H1 (cell line): ENCODE results near the gene DACT3. TPM values are rescaled to one million over a fixed set of nuclear protein-coding genes. Genes with fewer than 3 reads are reported as not detected.

Experiments used
- CTCF ChIA-PET: fragments of 300-600 bp; sonication (Branson Sonifier 250); formaldehyde crosslinking; loops from one replicate; lab custom pipeline; 2021; ENCODE audit not compliant: partially characterized antibody; lab: Charles Lee
- POLR2A ChIA-PET: fragments of 300-600 bp; sonication (Branson Sonifier 250); formaldehyde crosslinking; loops from one replicate; lab custom pipeline; 2021; ENCODE audit warnings: inconsistent platforms; ENCODE audit not compliant: partially characterized antibody; lab: Charles Lee
- DNase-seq, 2 experiments: peaks; one replicate each; pipeline versions ENCODE4 v3.0.0 to v3.0.0-alpha.2; 2010 to 2022; ENCODE audit warnings: low spot score in 2 of 2, low read depth in 1 of 2, mixed read lengths in 1 of 2
- FAIRE-seq: peaks from 2 replicates; lab custom pipeline; 2011; peaks lifted over from hg19 to GRCh38; lab: Jason Lieb, UNC
- H2AFZ ChIP-seq: 2 replicates; pipeline ENCODE4 v1.8.1; 2012; ENCODE audit warnings: low read length, inconsistent platforms
- H2AK5ac ChIP-seq: 2 replicates; pipeline ENCODE4 v1.6.1; 2013; ENCODE audit warnings: low read depth, low read length
- H2BK120ac ChIP-seq: replicated peaks from 2 replicates; pipeline ENCODE3; 2013; ENCODE audit warnings: low read depth, low read length, inconsistent platforms
- H2BK12ac ChIP-seq: 2 replicates; pipeline ENCODE4 v1.6.1; 2013; ENCODE audit warnings: low read depth, low read length
- H2BK15ac ChIP-seq: 2 replicates; pipeline ENCODE4 v1.6.1; 2013; ENCODE audit warnings: low read length
- H2BK20ac ChIP-seq: 2 replicates; pipeline ENCODE4 v1.6.1; 2013; ENCODE audit warnings: low read length
- H2BK5ac ChIP-seq: 2 replicates; pipeline ENCODE4 v1.6.1; 2013; ENCODE audit warnings: low read depth, low read length
- H3K14ac ChIP-seq: 2 replicates; pipeline ENCODE4 v1.6.1; 2013; ENCODE audit warnings: inconsistent platforms; ENCODE audit not compliant: insufficient read length
- H3K18ac ChIP-seq: 2 replicates; pipeline ENCODE4 v1.6.1; 2013; ENCODE audit warnings: low read length; ENCODE audit errors: extremely low read depth
- H3K23ac ChIP-seq: 2 replicates; pipeline ENCODE4 v1.6.1; 2013; ENCODE audit warnings: inconsistent platforms; ENCODE audit not compliant: insufficient read length
- H3K23me2 ChIP-seq: 2 replicates; pipeline ENCODE4 v1.6.1; 2013; ENCODE audit warnings: low read depth, low read length
- H3K27ac ChIP-seq: 2 replicates; pipeline ENCODE4 v1.6.1; 2011; ENCODE audit warnings: low read depth, low read length, inconsistent platforms
- H3K27me3 ChIP-seq, 4 experiments: replicated peaks in 1 of 4; 1 replicate in 1 of 4; 2 replicates in 3 of 4; pipeline versions ENCODE4 v1.6.1 to v1.8.1; 2011 to 2013; ENCODE audit warnings: low read length in 3 of 4, mild to moderate bottlenecking in 3 of 4, inconsistent platforms in 2 of 4, mixed read lengths in 2 of 4, moderate library complexity in 1 of 4; ENCODE audit not compliant: control insufficient read depth in 3 of 4, insufficient read depth in 3 of 4; ENCODE audit errors: extremely low read depth in 1 of 4
- H3K36me3 ChIP-seq, 4 experiments: 2 replicates each; pipeline versions ENCODE4 v1.6.1 to v1.8.1; 2011 to 2013; ENCODE audit warnings: mild to moderate bottlenecking in 4 of 4, low read length in 3 of 4, moderate library complexity in 2 of 4, control low read depth in 1 of 4, inconsistent platforms in 1 of 4; ENCODE audit not compliant: insufficient read depth in 4 of 4, control insufficient read depth in 2 of 4
- H3K4ac ChIP-seq: replicated peaks from 2 replicates; pipeline ENCODE3; 2013; ENCODE audit warnings: low read length, low read depth, mixed read lengths, inconsistent platforms; ENCODE audit not compliant: insufficient read length
- H3K4me1 ChIP-seq, 4 experiments: replicated peaks in 1 of 4; 1 replicate in 1 of 4; 2 replicates in 3 of 4; pipeline versions ENCODE4 v1.6.1 to v1.8.1; 2011 to 2013; ENCODE audit warnings: low read length in 3 of 4, inconsistent platforms in 2 of 4, mixed read lengths in 1 of 4; ENCODE audit not compliant: insufficient read depth in 4 of 4, control insufficient read depth in 3 of 4
- H3K4me2 ChIP-seq, 2 experiments: 2 replicates each; pipeline versions ENCODE4 v1.6.1 to v1.8.1; 2011 to 2013; ENCODE audit warnings: low read depth in 2 of 2, low read length in 2 of 2, control low read depth in 1 of 2, inconsistent platforms in 1 of 2, mild to moderate bottlenecking in 1 of 2; ENCODE audit not compliant: insufficient read depth in 1 of 2
- H3K4me3 ChIP-seq, 4 experiments: fragments of 200-600, 300-600 bp in 1 of 4; sonication (generic), shearing (Covaris generic), sonication (Bioruptor Twin) in 1 of 4; 2 replicates each; pipeline versions ENCODE4 v1.5.1 to v1.8.1; 2011 to 2016; ENCODE audit warnings: low read length in 4 of 4, low read depth in 3 of 4, control low read depth in 2 of 4, inconsistent platforms in 2 of 4, mild to moderate bottlenecking in 2 of 4, mixed read lengths in 1 of 4, moderate library complexity in 1 of 4; ENCODE audit not compliant: insufficient read depth in 2 of 4; ENCODE audit errors: extremely low read depth in 1 of 4
- H3K56ac ChIP-seq: replicated peaks from 2 replicates; pipeline ENCODE3; 2013; ENCODE audit warnings: low read depth, mild to moderate bottlenecking, mixed read lengths, low read length, inconsistent platforms; ENCODE audit not compliant: insufficient read length
- H3K79me1 ChIP-seq: 2 replicates; pipeline ENCODE4 v1.6.1; 2013; ENCODE audit warnings: low read depth, low read length, control low read depth
- H3K79me2 ChIP-seq, 2 experiments: 2 replicates each; pipeline versions ENCODE4 v1.6.1 to v1.8.1; 2012 to 2013; ENCODE audit warnings: low read length in 2 of 2, mild to moderate bottlenecking in 2 of 2, inconsistent platforms in 1 of 2; ENCODE audit not compliant: insufficient read depth in 2 of 2, control insufficient read depth in 1 of 2
- H3K9ac ChIP-seq, 4 experiments: replicated peaks in 1 of 4; 1 replicate in 1 of 4; 2 replicates in 3 of 4; pipeline versions ENCODE4 v1.6.1 to v1.8.1; 2011 to 2013; ENCODE audit warnings: low read depth in 3 of 4, low read length in 3 of 4, control low read depth in 2 of 4, mild to moderate bottlenecking in 2 of 4, moderate library complexity in 2 of 4, inconsistent platforms in 1 of 4; ENCODE audit errors: extremely low read depth in 1 of 4
- H3K9me3 ChIP-seq, 2 experiments: 2 replicates each; pipeline versions ENCODE4 v1.6.1 to v1.8.1; 2012 to 2013; ENCODE audit warnings: mild to moderate bottlenecking in 2 of 2, moderate library complexity in 2 of 2, control low read depth in 1 of 2, inconsistent platforms in 1 of 2, low read depth in 1 of 2, low read length in 1 of 2, mixed read lengths in 1 of 2; ENCODE audit not compliant: insufficient read depth in 2 of 2
- H4K20me1 ChIP-seq, 2 experiments: replicated peaks in 1 of 2; 2 replicates each; pipeline versions ENCODE3 to v1.8.1; 2011 to 2013; ENCODE audit warnings: inconsistent platforms in 2 of 2, low read length in 2 of 2, mild to moderate bottlenecking in 1 of 2; ENCODE audit not compliant: insufficient read depth in 2 of 2, control insufficient read depth in 1 of 2
- H4K5ac ChIP-seq: 2 replicates; pipeline ENCODE4 v1.6.1; 2013; ENCODE audit warnings: low read length, low read depth, mixed read lengths, inconsistent platforms; ENCODE audit not compliant: insufficient read length
- H4K8ac ChIP-seq: 2 replicates; pipeline ENCODE4 v1.8.0; 2013; ENCODE audit warnings: mild to moderate bottlenecking, moderate library complexity, low read length, inconsistent platforms; ENCODE audit not compliant: insufficient read depth; ENCODE audit errors: extremely low read depth
- H4K91ac ChIP-seq: replicated peaks from 2 replicates; pipeline ENCODE3; 2013; ENCODE audit warnings: low read length, mixed read lengths, inconsistent platforms; ENCODE audit not compliant: insufficient read length
- BACH1 ChIP-seq: IDR thresholded peaks from 2 replicates; pipeline ENCODE4 v1.6.1; 2012; ENCODE audit warnings: low read length, improper control_type of control experiment
- CHD2 ChIP-seq: IDR thresholded peaks from 2 replicates; pipeline ENCODE4 v1.6.1; 2012; ENCODE audit warnings: low read length, improper control_type of control experiment
- HDAC2 ChIP-seq, 2 experiments: fragments of 300-600 bp in 1 of 2; sonication (generic) in 1 of 2; IDR thresholded peaks; 2 replicates each; pipeline ENCODE4 v1.6.1; 2011 to 2012; ENCODE audit warnings: low read depth in 2 of 2, low read length in 2 of 2, mild to moderate bottlenecking in 2 of 2, moderate library complexity in 2 of 2, borderline replicate concordance in 1 of 2, inconsistent platforms in 1 of 2
- JUND ChIP-seq: IDR thresholded peaks from 2 replicates; pipeline ENCODE4 v1.6.1; 2011; ENCODE audit warnings: mild to moderate bottlenecking, improper control_type of control experiment, low read length
- SAP30 ChIP-seq: fragments of 300-600 bp; sonication (generic); IDR thresholded peaks from 2 replicates; pipeline ENCODE4 v1.7.1; 2012; ENCODE audit warnings: low read length, moderate library complexity, mild to moderate bottlenecking, inconsistent platforms; ENCODE audit not compliant: insufficient read depth, insufficient replicate concordance
- SP1 ChIP-seq: IDR thresholded peaks from 2 replicates; pipeline ENCODE4 v1.6.1; 2011; ENCODE audit warnings: low read depth, low read length
- TCF12 ChIP-seq: IDR thresholded peaks from 2 replicates; pipeline ENCODE4 v1.6.1; 2011; ENCODE audit warnings: low read depth, mild to moderate bottlenecking, low read length
- USF2 ChIP-seq: IDR thresholded peaks from 2 replicates; pipeline ENCODE4 v1.6.1; 2011; ENCODE audit warnings: low read length, improper control_type of control experiment
- WGBS, 2 experiments: shearing (Covaris generic) in 1 of 2; methylation state at CpG; one replicate each; pipeline versions ENCODE4 v1.1.6 to v1.1.7; 2013 to 2015; ENCODE audit warnings: low lambda C conversion rate in 2 of 2, mixed read lengths in 2 of 2, inconsistent platforms in 1 of 2, low coverage in 1 of 2, missing lambda C conversion rate in 1 of 2; ENCODE audit not compliant: insufficient replicate concordance in 2 of 2, insufficient coverage in 1 of 2, insufficient read length in 1 of 2; ENCODE audit errors: extremely low coverage in 1 of 2, missing lambda C conversion rate in 1 of 2; 5-methylcytosine and 5-hydroxymethylcytosine counted together
- polyA plus RNA-seq, 7 experiments: library from polyadenylated mRNA; depleted of rRNA in 3 of 7; stranded (reverse) in 5 of 7; unstranded in 2 of 7; fragments of >200 nt in 5 of 7; fragments of 200-250 nt in 2 of 7; gene quantifications; 1 replicate in 5 of 7; 2 replicates in 1 of 7; 4 replicates in 1 of 7; pipeline versions ENCODE4 v1.2.1 to v1.2.3, GENCODE V29; 2011 to 2013; ENCODE audit warnings: missing spikeins in 2 of 7, mixed read lengths in 2 of 7
- total RNA-seq: library from RNA; stranded (reverse); fragmentation: NEBNext Ultra II Directional; extraction: Animal tissue kit (Norgen Biotek cat#: 25700); gene quantifications from 2 replicates; pipeline ENCODE4 v1.2.1, GENCODE V29; 2021

DACT3 gene
- total and polyA plus RNA-seq, 2 of the 8 experiments (the other 6 are each of a cell fraction or from before 2014, with no cell fraction given): 1.8 to 2.0 TPM

- H3K36me3 ChIP-seq: peaks cover 16 to 44% (median 40%) of the 10 kb centered on the region in 4 experiments; a peak in 7 of 8 replicates
- H2BK12ac ChIP-seq: no peak overlapping the region
- H3K9me3 ChIP-seq: no peaks in the 10 kb centered on the region
- H2BK120ac ChIP-seq: no peak overlapping the region
- H3K14ac ChIP-seq: no peak overlapping the region
- H4K5ac ChIP-seq: no peak overlapping the region
- H3K23ac ChIP-seq: no peak overlapping the region
- no peak overlapping the region for H3K9ac ChIP-seq
- H3K23me2 ChIP-seq: no peaks in the 10 kb centered on the region
- H3K79me1 ChIP-seq: no peaks in the 10 kb centered on the region; the same call in none of the 2 replicates
- no peaks in the 10 kb centered on the region for H3K27me3 ChIP-seq
- 90% methylated on average over 23 of the region's 30 CpGs; no CpG with 5 or more reads in 1 of the 2 experiments for WGBS, 2 experiments
- no peak overlapping the region for H3K4me3 ChIP-seq
- no peak overlapping the region for H3K18ac ChIP-seq
- peaks cover 2 to 19% of the 10 kb centered on the region in 2 experiments for H4K20me1 ChIP-seq
- H3K4me1 ChIP-seq: peaks cover 0 to 3% (median 0%) of the 10 kb centered on the region in 4 experiments; a peak in 1 of 7 replicates
- FAIRE-seq: no peak
- POLR2A ChIA-PET: interaction anchor here (0.8 to 3.5 kb wide), 2 partner anchors 8 to 21 kb away, joined by 3 to 28 read pairs; partner anchors contain the start of gene CALM3
- TF ChIP-seq TCF12 (no peak), USF2 (no peak), SAP30 (no peak), CHD2 (no peak), JUND (no peak), HDAC2 (IDR thresholded peaks at IDR 0.05; ENCODE audit: borderline replicate concordance in 1 of 2, low read depth in 2 of 2, low read length in 2 of 2) (no peak), BACH1 (no peak), SP1 (no peak)
- no peak overlapping the region for H2BK5ac ChIP-seq
- no peak overlapping the region for H3K4me2 ChIP-seq
- no peak overlapping the region for H3K27ac ChIP-seq
- no peak overlapping the region for H2BK20ac ChIP-seq
- H4K8ac ChIP-seq: no peak overlapping the region
- no peak overlapping the region for H2AFZ ChIP-seq
- DNase-seq: no peak
- CTCF ChIA-PET: interaction anchor here (0.5 to 15.6 kb wide), 6 partner anchors 18 to 1019 kb away, joined by 3 to 341 read pairs (median 7); partner anchors contain the start of genes DACT3 and PTGIR
- H3K79me2 ChIP-seq: peaks cover 0 to 3% of the 10 kb centered on the region in 2 experiments; a peak in 1 of 4 replicates
- no peak overlapping the region for H2BK15ac ChIP-seq
- no peak overlapping the region for H3K56ac ChIP-seq
- no peak overlapping the region for H2AK5ac ChIP-seq
- H4K91ac ChIP-seq: no peak overlapping the region
- no peak overlapping the region for H3K4ac ChIP-seq
Measured at GRCh38 chr19:46609511-46610412, 51.2 kb downstream of the DACT3 start.
